Lower lobe of right lung (tissue), 2 donors: ENCODE measurements around the gene GRK1. TPM values are rescaled to one million over a fixed set of nuclear protein-coding genes. Genes with fewer than 3 reads are reported as not detected.
"Not testable (repeated sequence)": the region's sequence is repeated elsewhere in the genome, so short reads cannot be mapped to it uniquely, and the experiment has no call there.

Experiments used
- ATAC-seq, 2 donors: fragments of 200-7000 bp; cut with Tn5 transposase; one replicate each; pipeline ENCODE4 v1.9.1; 2020 to 2022; ENCODE audit warnings: mild to moderate bottlenecking in 2 of 2, moderate library complexity in 2 of 2
- DNase-seq: peaks from one replicate; pipeline ENCODE4 v3.0.0-alpha.2; 2020
- H3K27ac ChIP-seq: fragments of 200-600 bp; one replicate; pipeline ENCODE4 v1.8.0; 2022
- H3K27me3 ChIP-seq: fragments of 200-600 bp; one replicate; pipeline ENCODE4 v1.8.0; 2022; ENCODE audit warnings: low read depth
- H3K36me3 ChIP-seq: fragments of 200-600 bp; one replicate; pipeline ENCODE4 v1.8.0; 2022; ENCODE audit warnings: mild to moderate bottlenecking
- H3K4me1 ChIP-seq: fragments of 200-600 bp; one replicate; pipeline ENCODE4 v1.8.0; 2022
- H3K4me3 ChIP-seq: fragments of 200-600 bp; one replicate; pipeline ENCODE4 v1.8.0; 2022; ENCODE audit warnings: mild to moderate bottlenecking
- H3K9me3 ChIP-seq: fragments of 200-600 bp; one replicate; pipeline ENCODE4 v1.8.0; 2022
- intact Hi-C: fragments of 100-400 bp; cut with DNase I; formaldehyde crosslinking; loops from one replicate; pipeline ENCODE4 v1.11.0; 2022
- total RNA-seq: library from RNA; stranded (reverse); fragmentation: NEBNext Ultra II Directional; extraction: Animal tissue kit (Norgen Biotek cat#: 25700); gene quantifications from one replicate; pipeline ENCODE4 v1.2.1, GENCODE V29; 2021
- TF ChIP-seq, protein P1 (sequence below): fragments of 200-600 bp; IDR thresholded peaks from one replicate; pipeline ENCODE4 v1.8.0; 2022; ENCODE audit warnings: antibody characterized with exemption, mild to moderate bottlenecking
- donor health status: DM: no; HTN: yes; CAD: no; lungs with severe emphysema.

The GRK1 gene
- total RNA-seq, 1 donor from 2014 or later: not detected

- peak in 1 of 2 donors; percentile 9 for ATAC-seq
- no peaks in the 10 kb centered on the region for H3K36me3 ChIP-seq
- peak; percentile 43 for DNase-seq
- intact Hi-C loops: no loop called here
- peaks cover 5% of the 10 kb centered on the region for H3K27me3 ChIP-seq
- peaks cover 6% of the 10 kb centered on the region for H3K4me1 ChIP-seq
- no peaks in the 10 kb centered on the region for H3K9me3 ChIP-seq
- H3K27ac ChIP-seq: peak overlapping the region; percentile 49
- peak overlapping the region; percentile 54 for H3K4me3 ChIP-seq
- TF ChIP-seq, protein P1, sequence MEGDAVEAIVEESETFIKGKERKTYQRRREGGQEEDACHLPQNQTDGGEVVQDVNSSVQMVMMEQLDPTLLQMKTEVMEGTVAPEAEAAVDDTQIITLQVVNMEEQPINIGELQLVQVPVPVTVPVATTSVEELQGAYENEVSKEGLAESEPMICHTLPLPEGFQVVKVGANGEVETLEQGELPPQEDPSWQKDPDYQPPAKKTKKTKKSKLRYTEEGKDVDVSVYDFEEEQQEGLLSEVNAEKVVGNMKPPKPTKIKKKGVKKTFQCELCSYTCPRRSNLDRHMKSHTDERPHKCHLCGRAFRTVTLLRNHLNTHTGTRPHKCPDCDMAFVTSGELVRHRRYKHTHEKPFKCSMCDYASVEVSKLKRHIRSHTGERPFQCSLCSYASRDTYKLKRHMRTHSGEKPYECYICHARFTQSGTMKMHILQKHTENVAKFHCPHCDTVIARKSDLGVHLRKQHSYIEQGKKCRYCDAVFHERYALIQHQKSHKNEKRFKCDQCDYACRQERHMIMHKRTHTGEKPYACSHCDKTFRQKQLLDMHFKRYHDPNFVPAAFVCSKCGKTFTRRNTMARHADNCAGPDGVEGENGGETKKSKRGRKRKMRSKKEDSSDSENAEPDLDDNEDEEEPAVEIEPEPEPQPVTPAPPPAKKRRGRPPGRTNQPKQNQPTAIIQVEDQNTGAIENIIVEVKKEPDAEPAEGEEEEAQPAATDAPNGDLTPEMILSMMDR: no peak
These were observed 57.2 kb downstream of the GRK1 start for GRCh38 chr13:113724016-113724758.

DNA sequence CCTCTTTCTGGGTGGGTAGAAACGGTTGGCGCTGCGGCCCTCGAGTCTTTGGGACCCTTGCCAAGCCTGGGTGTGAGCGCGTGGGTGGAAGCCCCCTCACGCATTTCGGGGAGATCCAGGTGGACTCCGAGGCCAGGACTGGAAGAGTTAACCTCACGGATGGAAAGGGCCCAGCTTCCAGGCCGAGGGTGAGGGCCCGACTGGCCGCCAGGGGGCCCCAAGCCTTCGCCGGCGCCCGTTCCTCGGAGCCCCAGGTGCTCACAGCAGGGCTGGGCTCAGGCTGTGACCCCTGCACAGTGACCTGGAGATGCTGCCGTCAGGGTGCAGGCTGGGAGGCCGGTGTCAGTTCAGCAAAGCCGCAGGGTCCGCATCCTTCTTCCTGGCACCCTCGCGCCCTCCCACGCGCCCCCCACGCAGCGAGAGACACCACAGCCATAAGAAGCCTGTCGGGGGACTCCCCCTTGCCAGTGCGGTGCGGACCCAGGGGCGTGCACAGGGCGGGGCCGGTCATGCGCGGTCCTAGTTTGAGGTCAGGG, 57.8 kb downstream of the GRK1 start:
- TF ChIP-seq, protein P1: peak; percentile 80
- Histone ChIP-seq H3K36me3 (no peaks in the 10 kb centered on the region), H3K27me3 (peaks cover 5% of the 10 kb centered on the region), H3K4me3 (peak overlapping the region; percentile 54), H3K4me1 (peaks cover 6% of the 10 kb centered on the region), H3K27ac (peak overlapping the region; percentile 49), H3K9me3 (no peaks in the 10 kb centered on the region)
- ATAC-seq (peak; percentile 97), DNase-seq (peak; percentile 83)
- intact Hi-C loops: no loop called here

DNA sequence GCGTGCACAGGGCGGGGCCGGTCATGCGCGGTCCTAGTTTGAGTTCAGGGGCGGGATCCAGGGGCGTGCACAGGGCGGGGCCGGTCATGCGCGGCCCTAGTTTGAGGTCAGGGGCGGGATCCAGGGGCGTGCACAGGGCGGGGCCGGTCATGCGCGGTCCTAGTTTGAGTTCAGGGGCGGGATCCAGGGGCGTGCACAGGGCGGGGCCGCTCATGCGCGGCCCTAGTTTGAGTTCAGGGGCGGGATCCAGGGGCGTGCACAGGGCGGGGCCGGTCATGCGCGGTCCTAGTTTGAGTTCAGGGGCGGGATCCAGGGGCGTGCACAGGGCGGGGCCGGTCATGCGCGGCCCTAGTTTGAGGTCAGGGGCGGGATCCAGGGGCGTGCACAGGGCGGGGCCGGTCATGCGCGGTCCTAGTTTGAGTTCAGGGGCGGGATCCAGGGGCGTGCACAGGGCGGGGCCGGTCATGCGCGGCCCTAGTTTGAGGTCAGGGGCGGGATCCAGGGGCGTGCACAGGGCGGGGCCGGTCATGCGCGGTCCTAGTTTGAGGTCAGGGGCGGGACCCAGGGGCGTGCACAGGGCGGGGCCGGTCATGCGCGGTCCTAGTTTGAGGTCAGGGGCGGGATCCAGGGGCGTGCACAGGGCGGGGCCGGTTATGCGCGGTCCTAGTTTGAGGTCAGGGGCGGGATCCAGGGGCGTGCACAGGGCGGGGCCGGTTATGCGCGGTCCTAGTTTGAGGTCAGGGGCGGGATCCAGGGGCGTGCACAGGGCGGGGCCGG, 58.5 kb downstream of the GRK1 start:
- H3K4me3 ChIP-seq: peak overlapping the region; percentile 54
- intact Hi-C loops, H3K36me3 ChIP-seq, ATAC-seq, H3K27me3 ChIP-seq, H3K4me1 ChIP-seq, H3K27ac ChIP-seq, H3K9me3 ChIP-seq: not testable (repeated sequence)
- DNase-seq: peak; percentile 52

DNA sequence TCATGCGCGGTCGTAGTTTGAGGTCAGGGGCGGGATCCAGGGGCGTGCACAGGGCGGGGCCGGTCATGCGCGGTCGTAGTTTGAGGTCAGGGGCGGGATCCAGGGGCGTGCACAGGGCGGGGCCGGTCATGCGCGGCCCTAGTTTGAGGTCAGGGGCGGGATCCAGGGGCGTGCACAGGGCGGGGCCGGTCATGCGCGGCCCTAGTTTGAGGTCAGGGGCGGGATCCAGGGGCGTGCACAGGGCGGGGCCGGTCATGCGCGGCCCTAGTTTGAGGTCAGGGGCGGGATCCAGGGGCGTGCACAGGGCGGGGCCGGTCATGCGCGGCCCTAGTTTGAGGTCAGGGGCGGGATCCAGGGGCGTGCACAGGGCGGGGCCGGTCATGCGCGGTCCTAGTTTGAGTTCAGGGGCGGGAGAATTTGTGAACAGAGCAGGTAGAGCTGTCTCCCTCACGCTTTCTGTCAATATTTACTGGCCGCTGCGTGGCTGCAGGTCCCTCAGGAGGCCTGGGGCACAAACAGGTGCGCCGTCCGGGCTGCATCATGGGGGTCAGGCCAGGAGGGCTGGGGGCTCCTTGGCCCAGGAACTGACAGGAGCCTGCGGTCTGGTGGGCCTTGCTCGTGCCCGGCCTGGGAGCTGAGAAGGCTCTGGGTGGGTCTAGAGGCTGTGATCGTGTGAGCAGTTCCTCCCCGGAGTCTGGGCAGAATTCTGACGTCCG, 59.2 kb downstream of the GRK1 start:
- DNase-seq: peak; percentile 51
- H3K4me1 ChIP-seq, H3K36me3 ChIP-seq, H3K9me3 ChIP-seq, H3K27me3 ChIP-seq, intact Hi-C loops: not testable (repeated sequence)
- peak overlapping the region; percentile 23 for H3K4me3 ChIP-seq
- peak in 1 of 2 donors; percentile 26 for ATAC-seq
- peak overlapping the region; percentile 24 for H3K27ac ChIP-seq

DNA sequence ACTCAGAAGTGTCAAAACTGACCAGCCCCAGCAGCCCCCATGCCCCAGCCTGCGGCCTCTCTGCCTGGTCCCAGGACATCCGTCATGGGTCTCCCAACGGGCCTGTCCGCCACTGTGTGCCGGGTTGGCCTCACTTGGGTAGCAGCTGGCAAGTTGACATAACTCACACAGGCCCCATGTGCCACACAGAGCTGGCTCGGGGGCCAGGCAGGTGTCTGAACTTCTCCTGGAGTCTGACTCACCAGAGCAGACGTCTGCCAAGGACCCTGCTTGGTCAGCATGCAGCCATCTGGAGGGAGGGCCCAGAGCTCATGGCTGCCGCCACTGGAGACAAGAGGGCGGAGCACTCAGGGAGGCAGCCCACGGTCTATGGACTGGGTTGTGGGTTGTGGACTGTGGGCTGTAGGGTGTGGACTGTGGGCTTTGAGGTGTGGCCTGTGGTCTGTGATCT, 60.0 kb downstream of the GRK1 start:
- H3K9me3 ChIP-seq: no peaks in the 10 kb centered on the region
- peaks cover 6% of the 10 kb centered on the region for H3K4me1 ChIP-seq
- TF ChIP-seq, protein P1: no peak
- H3K4me3 ChIP-seq: no peak overlapping the region
- peaks cover 5% of the 10 kb centered on the region for H3K27me3 ChIP-seq
- H3K27ac ChIP-seq: no peak overlapping the region
- DNase-seq (peak; percentile 47), ATAC-seq (no peak)
- intact Hi-C loops: no loop called here
- no peaks in the 10 kb centered on the region for H3K36me3 ChIP-seq

DNA sequence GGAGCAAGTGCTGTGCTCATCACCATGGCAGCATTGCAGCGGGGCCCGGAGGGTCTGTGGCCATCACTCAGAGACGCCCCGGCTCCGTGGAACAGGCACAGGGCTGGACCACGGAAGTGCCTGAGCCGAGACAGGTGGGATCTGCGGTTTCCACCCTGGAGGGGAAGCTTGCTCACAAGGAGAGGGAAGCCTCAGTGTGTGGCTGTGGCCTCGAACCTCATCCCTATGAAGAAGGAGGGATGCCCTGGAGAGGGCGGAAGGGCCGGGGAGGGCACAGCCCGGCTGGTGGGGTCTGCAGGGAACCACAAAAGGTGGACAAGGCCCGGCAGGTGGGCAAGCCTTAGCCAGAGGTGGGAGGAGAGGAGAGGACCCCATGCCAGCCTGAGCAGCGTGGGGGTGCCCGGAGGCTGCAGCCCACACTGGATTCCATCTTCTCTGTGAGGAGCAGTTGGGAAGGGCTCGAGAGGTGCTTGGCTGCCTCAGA, 61.6 kb downstream of the GRK1 start:
- DNase-seq (peak; percentile 41), ATAC-seq (no peak)
- intact Hi-C loops: no loop called here
- Histone ChIP-seq H3K36me3 (no peaks in the 10 kb centered on the region), H3K27ac (no peak overlapping the region), H3K4me3 (no peak overlapping the region), H3K27me3 (peaks cover 5% of the 10 kb centered on the region), H3K9me3 (no peaks in the 10 kb centered on the region), H3K4me1 (peaks cover 6% of the 10 kb centered on the region)
- TF ChIP-seq, protein P1: no peak
